Stimulated activated CD4-positive, alpha-beta T cell treated with anti-CD3 and anti-CD28 coated beads, Interleukin-1b, Interleukin-23, amount 100 ng/mL, for 24 hours (primary cell): Measurements from ENCODE around the gene LMBR1L.

Experiments used
- DNase-seq, 4 experiments: peaks; one replicate each; pipeline ENCODE4 v3.0.0-alpha.2; 2020; ENCODE audit warnings: low read depth in 4 of 4, low spot score in 1 of 4

The LMBR1L gene

DNA sequence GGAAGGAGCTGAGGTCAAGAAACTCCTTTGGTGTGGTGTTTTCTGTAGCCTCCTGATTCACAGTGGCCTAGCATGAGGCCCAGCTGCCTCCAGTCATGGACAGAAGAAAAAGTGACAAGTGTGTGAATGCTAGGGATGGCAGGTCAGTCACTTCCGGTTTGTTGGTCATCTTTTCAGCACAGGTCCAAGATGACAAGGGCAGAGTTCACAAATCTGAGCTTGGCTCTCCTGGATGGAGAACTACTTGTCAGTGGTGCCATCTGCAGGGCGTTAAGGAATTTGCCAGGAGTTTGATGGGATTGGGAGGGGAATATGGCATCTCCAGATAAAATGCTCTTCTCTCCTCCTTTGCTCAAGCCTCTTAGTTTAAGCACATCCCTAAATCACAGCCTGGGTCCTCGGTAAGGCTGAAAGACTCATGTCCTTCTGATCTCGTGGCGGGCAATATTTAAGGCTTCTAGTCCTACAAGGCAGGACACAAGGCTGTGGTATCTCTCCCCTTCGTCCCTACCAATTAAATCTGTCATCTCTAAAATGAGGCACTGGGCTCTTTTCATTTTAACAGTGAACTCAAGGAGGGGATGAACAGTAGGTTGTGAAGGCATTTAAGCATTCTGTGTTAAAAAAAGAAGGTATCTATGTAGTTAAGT, 10.5 kb upstream of the LMBR1L start:
- DNase-seq, result no peak

- no peak for DNase-seq
These were observed 559 bp upstream of the LMBR1L start for GRCh38 chr12:49111206-49111605.

GRCh38 chr12:49109641-49110463, 795 bp downstream of the LMBR1L start:
- DNase-seq, result no peak

DNA sequence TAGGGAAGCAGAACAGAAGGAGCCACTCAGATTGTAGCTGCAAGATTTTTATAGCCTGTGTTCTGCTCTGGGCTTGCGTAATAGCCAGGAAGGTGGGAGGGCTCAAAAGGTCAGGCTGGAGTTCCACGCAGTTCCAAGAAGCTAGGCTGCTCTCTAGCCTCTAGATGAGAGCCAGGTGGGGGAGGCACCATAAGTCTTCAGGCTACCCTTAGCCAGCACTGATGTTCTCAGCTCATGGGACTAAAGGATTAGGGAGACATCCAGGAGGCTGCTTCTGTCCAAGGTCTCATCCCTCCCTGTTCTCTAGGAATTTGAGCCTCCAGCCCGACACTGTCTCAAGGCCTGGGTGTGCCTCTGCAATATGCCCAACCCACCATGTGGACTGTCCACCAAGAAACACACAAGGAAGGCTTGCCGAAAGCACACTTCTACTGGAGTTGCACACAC, 1.7 kb downstream of the LMBR1L start:
- no peak for DNase-seq

DNA sequence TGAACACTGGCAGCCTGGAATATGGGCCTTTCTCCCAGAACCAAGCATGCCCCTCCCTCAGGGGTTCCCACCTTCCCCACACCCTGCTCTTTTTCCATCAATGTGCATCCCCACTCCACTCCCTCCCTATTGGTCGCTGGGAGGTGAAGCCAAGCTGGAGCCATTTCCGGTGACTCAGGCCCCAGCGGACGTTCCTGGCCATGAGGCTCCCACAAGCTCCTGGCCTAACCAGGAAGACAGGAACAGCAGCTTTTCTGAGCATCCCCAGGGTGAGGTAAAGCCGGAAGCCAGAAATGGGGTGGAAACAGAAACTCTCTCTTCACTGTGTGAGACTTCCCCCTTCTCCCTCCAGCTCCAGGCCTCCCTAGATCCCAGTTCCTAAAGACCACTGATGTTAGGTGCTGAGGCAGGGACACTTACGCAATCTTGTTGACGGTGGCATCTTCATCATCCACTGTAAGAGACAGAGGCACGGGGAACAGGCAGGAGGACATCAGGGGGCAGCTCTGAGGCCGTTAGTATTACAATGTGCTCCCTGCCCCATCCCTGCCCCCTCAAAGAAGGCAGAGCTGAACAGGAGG, 5.1 kb downstream of the LMBR1L start:
- no peak for DNase-seq

- DNase-seq, result no peak
These were observed 5.8 kb downstream of the LMBR1L start for GRCh38 chr12:49104822-49105221.

DNA sequence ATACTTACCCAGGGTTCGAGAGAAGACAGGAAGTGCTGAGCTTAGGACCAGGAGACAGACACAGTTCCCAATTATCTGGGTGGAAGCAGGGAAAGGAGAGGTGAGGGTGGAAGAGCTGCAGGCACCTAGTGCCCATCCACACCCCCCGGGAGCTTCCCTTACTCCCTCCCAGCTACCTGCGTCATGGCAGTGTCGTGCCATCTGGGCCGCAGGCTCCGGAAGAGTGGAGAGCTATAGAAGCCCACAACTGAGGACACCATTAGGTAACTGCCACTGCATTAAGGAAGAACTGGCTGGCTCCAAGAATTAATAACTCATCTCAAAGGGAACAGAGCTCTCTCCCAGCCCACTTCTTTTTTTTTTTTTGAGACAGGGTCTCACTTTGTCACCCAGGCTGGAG, 10.3 kb downstream of the LMBR1L start:
- DNase-seq, result no peak

- DNase-seq, result no peak
These were observed 11.9 kb downstream of the LMBR1L start for GRCh38 chr12:49098703-49099102.

DNA sequence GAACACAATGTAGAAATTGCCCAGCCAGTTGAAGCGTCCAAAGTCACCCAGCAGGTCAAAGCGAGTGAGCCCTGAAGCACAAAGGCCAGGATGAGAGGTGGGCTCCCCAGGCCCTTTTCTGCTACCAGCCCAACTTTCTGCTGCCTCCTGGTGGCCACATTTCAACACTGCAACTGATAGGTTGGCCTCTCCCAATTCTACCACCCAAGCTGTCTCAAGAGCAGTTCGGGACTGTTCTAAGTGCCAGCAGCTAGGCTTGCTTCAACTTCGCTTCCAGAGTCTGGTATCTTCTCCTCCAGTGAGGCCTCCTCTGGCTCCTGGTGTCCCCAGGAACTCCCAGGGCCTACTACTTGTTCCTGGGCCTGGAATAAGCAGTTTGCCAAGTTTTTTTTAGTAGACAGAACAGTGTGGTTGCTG, 12.6 kb downstream of the LMBR1L start:
- DNase-seq, result peak in 2 of 4 experiments; percentile 34 to 39

DNA sequence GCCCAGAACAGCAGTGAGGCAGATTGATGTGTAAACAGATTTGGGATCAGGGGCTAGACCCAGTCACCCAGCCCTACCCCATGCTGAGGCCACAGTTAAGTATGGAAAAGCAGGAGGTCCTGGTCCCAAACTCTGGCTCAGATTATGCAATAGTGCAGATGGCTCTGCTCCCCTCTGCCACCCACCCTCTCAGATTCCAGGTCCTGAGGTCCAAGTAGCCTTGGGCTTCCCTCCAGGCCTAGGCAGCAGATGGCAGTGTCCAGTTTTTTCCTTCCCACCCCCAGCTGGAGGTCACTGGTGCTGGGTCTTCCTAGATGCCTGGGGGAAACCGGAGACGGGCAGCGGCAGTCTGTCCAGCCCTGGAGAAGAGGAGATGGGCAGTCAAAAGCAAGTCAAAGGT, 13.3 kb downstream of the LMBR1L start:
- no peak for DNase-seq

DNA sequence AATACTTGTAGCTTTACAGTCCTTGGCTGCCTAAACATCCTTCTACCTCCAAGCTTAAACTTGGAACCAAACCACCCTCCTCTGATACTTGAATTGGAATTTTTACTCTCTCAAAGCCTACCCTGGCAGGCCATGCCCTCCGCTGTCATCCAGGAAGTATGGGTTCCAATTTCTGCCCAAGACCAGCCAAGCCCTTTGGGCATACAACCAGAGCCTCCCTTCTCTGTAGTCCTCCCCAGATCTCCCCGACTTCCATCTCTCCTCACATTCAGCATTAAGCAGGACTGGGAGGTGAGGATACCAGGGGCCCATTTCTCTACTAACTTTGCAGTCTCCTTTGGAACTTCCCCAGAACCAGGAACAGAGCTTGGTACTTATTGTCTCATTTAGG, 15.7 kb downstream of the LMBR1L start:
- DNase-seq, result no peak

GRCh38 chr12:49094160-49094974, 16.3 kb downstream of the LMBR1L start, which contains the start of gene DHH:
DHH (minus strand) TSS chr12:49094801; CDS start chr12:49094512, 289 bp downstream.
- no peak for DNase-seq

- no peak for DNase-seq
These were observed 16.9 kb downstream of the LMBR1L start for GRCh38 chr12:49093792-49094159.

DNA sequence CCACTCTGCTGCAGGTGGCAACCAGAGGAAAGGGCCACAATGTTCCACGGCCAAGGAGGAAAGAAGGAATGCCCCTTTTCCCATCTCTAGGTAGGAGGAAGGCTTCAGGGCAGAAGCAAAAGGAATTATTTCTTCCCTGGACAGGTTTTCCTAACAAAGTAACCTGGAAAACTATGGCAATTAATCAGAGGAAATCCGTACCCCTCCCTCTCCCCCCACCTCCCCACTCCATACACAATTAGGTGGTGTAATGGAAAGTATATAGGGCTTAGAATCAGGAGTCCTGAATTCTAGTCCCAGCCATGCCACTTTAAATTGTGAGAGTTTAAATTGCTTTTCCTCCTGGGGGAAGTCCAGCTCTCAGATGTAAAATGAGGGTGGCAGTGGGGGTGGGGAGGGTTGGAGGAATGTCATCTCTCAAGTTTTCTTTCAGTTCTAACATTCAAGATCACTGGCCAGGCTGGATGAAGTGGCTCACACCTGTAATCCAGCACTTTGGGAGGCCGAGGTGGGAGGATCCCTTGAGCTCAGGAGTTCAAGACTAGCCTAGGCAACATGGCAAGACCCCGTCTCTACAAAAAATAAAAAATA, 17.7 kb downstream of the LMBR1L start:
- DNase-seq, result no peak

- DNase-seq, result peak in 3 of 4 experiments; percentile 34 to 57 (median 37)
These were observed 18.4 kb downstream of the LMBR1L start for GRCh38 chr12:49092086-49092815.

DNA sequence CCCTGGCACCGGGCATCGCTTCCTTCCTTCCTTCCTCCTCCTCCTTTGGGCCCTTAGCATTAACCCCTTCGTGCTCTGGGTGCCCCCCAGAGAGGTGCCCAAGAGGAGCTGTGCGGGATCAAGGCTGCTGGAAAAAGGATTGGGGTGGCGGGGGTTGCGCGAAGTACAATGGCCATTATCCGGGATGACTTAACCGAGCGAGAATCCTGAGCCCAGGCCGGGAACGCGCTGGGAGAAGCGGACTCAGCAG, 18.9 kb downstream of the LMBR1L start:
- DNase-seq, result no peak

GRCh38 chr12:49091056-49091835, 19.4 kb downstream of the LMBR1L start:
- no peak for DNase-seq

- no peak for DNase-seq
These were observed 20.6 kb downstream of the LMBR1L start for GRCh38 chr12:49089821-49090773.

GRCh38 chr12:49088932-49089330, 21.7 kb downstream of the LMBR1L start:
- DNase-seq, result no peak
